ENCODE results near the gene ENTPD8. TPM values are rescaled to one million over a fixed set of nuclear protein-coding genes. Genes with fewer than 3 reads are reported as not detected.
"Not testable (repeated sequence)": the region's sequence is repeated elsewhere in the genome, so short reads cannot be mapped to it uniquely, and the experiment has no call there.

ENTPD8 gene
- total RNA-seq, 8 experiments from 2014 or later: 0.08 to 0.52 (median 0.21) TPM; not detected in 2

DNA sequence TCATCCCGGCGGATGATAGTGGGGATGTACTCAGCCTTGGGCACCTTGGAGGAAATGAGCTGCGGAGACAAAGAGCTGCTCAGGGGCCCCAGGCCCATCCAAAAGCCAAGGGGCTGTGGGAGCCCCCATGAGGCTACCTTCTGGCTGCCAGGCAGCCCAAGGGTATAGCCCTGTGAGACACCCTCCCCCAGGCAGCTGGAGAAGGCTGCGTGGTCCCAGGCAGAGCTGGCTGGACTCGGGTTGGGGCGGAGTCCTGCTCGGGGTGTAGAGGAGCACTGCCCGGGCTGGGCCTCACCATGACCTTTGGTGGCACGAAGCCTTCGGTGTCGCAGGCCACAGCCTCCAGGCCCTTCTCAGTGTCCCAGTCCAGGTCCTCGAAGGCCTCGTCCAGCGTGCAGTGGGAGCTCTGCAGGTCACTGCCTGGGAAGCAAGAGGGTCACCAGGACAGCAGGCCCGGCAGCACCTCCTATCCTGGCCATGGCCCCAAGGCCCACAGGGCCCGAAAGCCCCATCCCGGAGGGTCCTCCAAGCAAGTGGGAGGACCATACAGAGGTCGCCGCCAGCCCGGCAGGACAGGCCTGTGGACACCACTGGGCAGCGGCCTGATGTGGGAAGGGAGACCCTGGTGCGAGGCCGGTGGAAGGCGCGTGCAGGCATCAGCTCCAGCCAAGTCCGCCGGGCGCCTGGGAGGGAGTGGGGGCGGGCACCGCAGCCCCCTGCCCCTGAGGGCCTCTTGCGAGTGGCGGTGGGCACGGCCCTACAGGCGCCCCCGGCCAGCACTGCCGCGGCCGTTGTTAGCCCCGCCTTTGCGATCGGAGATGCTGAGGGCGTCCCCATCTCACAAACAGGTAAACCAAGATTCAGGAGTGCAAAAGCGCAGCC, 11.8 kb upstream of the ENTPD8 start:
- no peak for ATAC-seq (replicated peaks in 6 of 8)
- Histone ChIP-seq H3K4me3 (peak overlapping the region in 3 of 5 donors; percentile 18 to 31 (median 21)), H3K27ac (peak overlapping the region in 1 of 2 donors; percentile 6), H3K4me1 (replicated peaks in 1 of 2) (peaks cover 15 to 21% of the 10 kb centered on the region in 2 donors)
- 93 to 100% (median 100%) methylated on average over 1 to 3 of the region's 43 CpGs; no CpG with 5 or more reads in 7 of the 10 experiments for WGBS, 10 experiments
- in situ Hi-C loops (cut with MboI; ENCODE audit: low pct_unique_long_range_greater_than_20kb in 2 of 9, low sequenced_read_pairs in 9 of 9, unreplicated experiment in 9 of 9): no loop called here

DNA sequence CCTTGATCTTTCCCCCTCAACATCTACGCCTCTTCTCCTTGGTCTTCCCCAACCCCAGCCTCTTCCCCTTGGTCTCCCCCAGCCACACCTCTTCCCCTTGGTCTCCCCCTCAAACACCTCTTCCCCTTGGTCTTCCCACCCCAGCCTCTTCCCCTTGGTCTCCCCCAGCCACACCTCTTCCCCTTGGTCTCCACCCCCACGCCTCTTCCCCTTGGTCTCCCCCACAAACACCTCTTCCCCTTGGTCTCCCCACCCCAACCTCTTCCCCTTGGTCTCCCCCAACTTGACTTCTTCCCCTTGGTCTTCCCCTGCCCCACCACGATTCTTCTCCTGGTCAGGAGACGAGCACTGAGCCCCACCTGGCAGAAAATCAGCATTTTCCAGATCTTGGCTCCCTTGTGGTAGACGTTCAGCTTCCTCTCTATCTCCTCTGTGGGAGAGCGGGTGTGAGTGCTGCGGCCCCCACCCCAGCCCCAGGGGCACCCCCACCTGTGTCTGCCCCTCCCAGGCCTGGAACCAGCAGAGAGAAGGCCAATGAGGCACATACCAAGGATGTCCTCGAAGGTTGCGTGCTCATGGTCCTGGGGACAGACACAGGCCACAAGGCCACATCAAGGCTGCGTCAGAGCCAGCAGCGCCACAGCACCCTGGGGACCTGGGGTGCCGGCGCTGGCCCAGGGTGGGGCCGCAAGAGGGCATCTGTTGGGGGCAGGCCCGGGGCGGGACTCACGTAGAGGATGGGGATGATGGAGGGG, 11.0 kb upstream of the ENTPD8 start:
- no peak for ATAC-seq (replicated peaks in 6 of 8)
- no peak overlapping the region for H3K4me3 ChIP-seq
- H3K27ac ChIP-seq: no peak overlapping the region
- no CpG with 5 or more reads among the region's 17 CpGs for WGBS, 10 experiments
- in situ Hi-C loops (cut with MboI; ENCODE audit: low pct_unique_long_range_greater_than_20kb in 2 of 9, low sequenced_read_pairs in 9 of 9, unreplicated experiment in 9 of 9): no loop called here
- H3K4me1 ChIP-seq (replicated peaks in 1 of 2): peaks cover 12 to 17% of the 10 kb centered on the region in 2 donors

GRCh38 chr9:137451264-137452005, 10.3 kb upstream of the ENTPD8 start:
- H3K4me1 ChIP-seq (replicated peaks in 1 of 2): peaks cover 12 to 17% of the 10 kb centered on the region in 2 donors
- H3K4me3 ChIP-seq; ATAC-seq (replicated peaks in 6 of 8); H3K27ac ChIP-seq; in situ Hi-C loops (cut with MboI; ENCODE audit: low pct_unique_long_range_greater_than_20kb in 2 of 9, low sequenced_read_pairs in 9 of 9, unreplicated experiment in 9 of 9): not testable (repeated sequence)
- no CpG with 5 or more reads among the region's 31 CpGs for WGBS, 10 experiments

DNA sequence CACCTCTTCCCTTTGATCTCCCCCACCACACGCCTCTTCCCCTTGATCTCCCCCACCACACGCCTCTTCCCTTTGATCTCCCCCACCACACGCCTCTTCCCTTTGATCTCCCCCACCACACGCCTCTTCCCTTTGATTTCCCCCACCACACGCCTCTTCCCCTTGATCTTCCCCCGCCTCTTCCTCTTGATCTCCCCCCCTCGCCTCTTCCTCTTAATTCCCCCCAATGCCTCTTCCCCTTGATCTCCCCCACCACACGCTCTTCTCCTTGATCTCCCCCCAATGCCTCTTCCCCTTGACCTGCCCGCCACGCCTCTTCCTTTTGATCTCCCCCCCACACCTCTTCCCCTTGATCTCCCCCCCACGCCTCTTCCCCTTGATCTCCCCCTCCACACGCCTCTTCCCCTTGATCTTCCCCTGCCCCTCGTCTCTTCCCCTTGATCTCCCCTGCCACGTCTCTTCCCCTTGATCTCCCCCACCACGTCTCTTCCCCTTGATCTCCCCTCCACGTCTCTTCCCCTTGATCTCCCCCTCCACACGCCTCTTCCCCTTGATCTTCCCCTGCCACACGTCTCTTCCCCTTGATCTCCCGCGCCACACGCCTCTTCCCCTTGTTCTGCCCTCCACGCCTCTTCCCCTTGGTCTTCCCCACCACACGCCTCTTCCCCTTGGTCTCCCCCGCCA, 9.5 kb upstream of the ENTPD8 start:
- ATAC-seq (replicated peaks in 6 of 8); in situ Hi-C loops (cut with MboI; ENCODE audit: low pct_unique_long_range_greater_than_20kb in 2 of 9, low sequenced_read_pairs in 9 of 9, unreplicated experiment in 9 of 9); H3K4me3 ChIP-seq; H3K27ac ChIP-seq: not testable (repeated sequence)
- H3K4me1 ChIP-seq (replicated peaks in 1 of 2): peaks cover 12 to 17% of the 10 kb centered on the region in 2 donors
- WGBS, 10 experiments: no CpG with 5 or more reads among the region's 24 CpGs

DNA sequence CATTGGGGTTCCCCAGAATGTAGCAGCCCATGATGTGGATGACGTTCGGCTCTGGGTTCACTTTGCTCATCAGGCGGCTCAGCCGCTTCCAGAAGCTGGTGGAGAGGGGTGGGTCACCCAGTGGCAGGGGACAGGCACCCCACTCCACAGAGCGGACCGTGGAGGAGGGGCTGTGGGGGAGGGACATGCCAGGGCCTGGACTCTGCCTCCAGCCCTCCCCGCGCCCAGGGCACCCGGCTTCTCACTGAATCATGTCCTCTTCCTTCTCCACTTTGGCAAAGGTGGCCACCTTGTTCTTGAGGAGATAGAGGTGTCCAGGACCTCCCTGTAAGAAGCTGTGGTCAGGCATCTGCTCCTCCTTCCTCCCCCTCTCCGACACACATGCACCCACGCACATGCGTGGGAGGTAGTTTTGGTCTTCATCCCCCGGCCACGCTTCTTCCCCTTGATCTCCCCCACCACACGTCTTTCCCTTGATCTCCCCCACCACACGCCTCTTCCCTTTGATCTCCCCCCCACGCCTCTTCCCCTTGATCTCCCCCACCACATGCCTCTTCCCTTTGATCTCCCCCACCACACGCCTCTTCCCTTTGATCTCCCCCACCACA, 8.9 kb upstream of the ENTPD8 start:
- 91% methylated on average over 6 of the region's 18 CpGs; no CpG with 5 or more reads in 9 of the 10 experiments for WGBS, 10 experiments
- Histone ChIP-seq H3K27ac (no peak overlapping the region), H3K4me3 (no peak overlapping the region), H3K4me1 (replicated peaks in 1 of 2) (peaks cover 9 to 21% of the 10 kb centered on the region in 2 donors)
- in situ Hi-C loops (cut with MboI; ENCODE audit: low pct_unique_long_range_greater_than_20kb in 2 of 9, low sequenced_read_pairs in 9 of 9, unreplicated experiment in 9 of 9): loop anchor here in 1 of 9 experiments (25.0 kb wide), 1 partner anchor 163 kb away; the partner anchor contains the start of gene TOR4A
- no peak for ATAC-seq (replicated peaks in 6 of 8)

DNA sequence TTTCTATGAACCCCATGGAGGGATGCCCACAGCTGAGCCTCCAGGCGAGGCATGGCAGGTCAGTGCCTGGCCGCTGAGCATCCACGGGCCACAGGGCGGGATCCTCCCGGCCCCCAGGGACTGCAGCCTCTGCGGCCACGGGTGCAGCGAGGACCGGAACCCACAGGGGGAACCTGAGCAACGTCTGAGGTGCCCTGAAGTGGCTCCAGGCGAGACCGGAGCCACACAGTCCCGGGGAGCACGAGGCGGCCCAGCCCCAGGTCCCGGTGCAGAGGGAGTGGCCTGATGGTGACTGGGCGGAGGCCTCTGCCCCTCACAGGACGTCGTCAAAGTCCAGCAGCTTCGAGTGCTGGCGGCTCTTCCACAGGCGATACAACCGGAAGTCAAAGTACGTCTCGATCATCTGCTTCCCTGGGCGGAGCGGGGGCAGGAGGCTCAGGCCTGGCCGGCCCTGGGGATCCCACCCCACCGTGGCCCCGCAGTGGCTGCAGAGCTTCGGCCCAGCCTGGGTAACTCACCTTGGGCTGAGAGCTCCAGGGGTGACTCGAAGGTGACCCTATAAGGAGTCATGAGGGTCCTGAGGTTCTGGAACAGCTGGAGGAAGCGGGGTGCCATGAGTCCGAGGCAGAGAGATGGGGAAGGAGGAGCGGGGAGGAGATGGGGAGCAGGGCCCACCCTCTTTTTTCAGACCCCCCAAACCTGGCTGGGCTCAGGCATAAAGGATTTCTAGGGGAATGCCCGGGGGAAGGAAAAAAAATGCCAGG, 8.1 kb upstream of the ENTPD8 start:
- no peak for ATAC-seq (replicated peaks in 6 of 8)
- no peak overlapping the region for H3K27ac ChIP-seq

GRCh38 chr9:137448602-137448962, 7.4 kb upstream of the ENTPD8 start:
- no peak overlapping the region for H3K4me3 ChIP-seq
- in situ Hi-C loops (cut with MboI; ENCODE audit: low pct_unique_long_range_greater_than_20kb in 2 of 9, low sequenced_read_pairs in 9 of 9, unreplicated experiment in 9 of 9): loop anchor here in 1 of 9 experiments (25.0 kb wide), 1 partner anchor 161 kb away; the partner anchor contains the start of gene TOR4A
- peaks cover 0 to 14% of the 10 kb centered on the region in 2 donors for H3K4me1 ChIP-seq (replicated peaks in 1 of 2)
- WGBS, 10 experiments: no CpG with 5 or more reads among the region's 16 CpGs
- ATAC-seq (replicated peaks in 6 of 8): no peak
- H3K27ac ChIP-seq: no peak overlapping the region

More for the DNA sequence above, 8.1 kb upstream of the ENTPD8 start:
- in situ Hi-C loops (cut with MboI; ENCODE audit: low pct_unique_long_range_greater_than_20kb in 2 of 9, low sequenced_read_pairs in 9 of 9, unreplicated experiment in 9 of 9): loop anchor here in 1 of 9 experiments (25.0 kb wide), 1 partner anchor 162 kb away; the partner anchor contains the start of gene TOR4A
- peaks cover 1 to 15% of the 10 kb centered on the region in 2 donors for H3K4me1 ChIP-seq (replicated peaks in 1 of 2)
- 80 to 95% methylated on average over 1 to 4 of the region's 36 CpGs; no CpG with 5 or more reads in 8 of the 10 experiments for WGBS, 10 experiments
- H3K4me3 ChIP-seq: no peak overlapping the region

- peaks cover 0 to 8% of the 10 kb centered on the region in 2 donors for H3K4me1 ChIP-seq (replicated peaks in 1 of 2)
- 100% methylated on average over 1 of the region's 27 CpGs; no CpG with 5 or more reads in 9 of the 10 experiments for WGBS, 10 experiments
- in situ Hi-C loops (cut with MboI; ENCODE audit: low pct_unique_long_range_greater_than_20kb in 2 of 9, low sequenced_read_pairs in 9 of 9, unreplicated experiment in 9 of 9): loop anchor here in 1 of 9 experiments (25.0 kb wide), 1 partner anchor 161 kb away; the partner anchor contains the start of gene TOR4A
- H3K4me3 ChIP-seq: no peak overlapping the region
- no peak overlapping the region for H3K27ac ChIP-seq
- peak in 4 of 8 experiments; percentile 5 to 34 (median 15) for ATAC-seq (replicated peaks in 6 of 8)
These were observed 6.8 kb upstream of the ENTPD8 start for GRCh38 chr9:137447722-137448601.

DNA sequence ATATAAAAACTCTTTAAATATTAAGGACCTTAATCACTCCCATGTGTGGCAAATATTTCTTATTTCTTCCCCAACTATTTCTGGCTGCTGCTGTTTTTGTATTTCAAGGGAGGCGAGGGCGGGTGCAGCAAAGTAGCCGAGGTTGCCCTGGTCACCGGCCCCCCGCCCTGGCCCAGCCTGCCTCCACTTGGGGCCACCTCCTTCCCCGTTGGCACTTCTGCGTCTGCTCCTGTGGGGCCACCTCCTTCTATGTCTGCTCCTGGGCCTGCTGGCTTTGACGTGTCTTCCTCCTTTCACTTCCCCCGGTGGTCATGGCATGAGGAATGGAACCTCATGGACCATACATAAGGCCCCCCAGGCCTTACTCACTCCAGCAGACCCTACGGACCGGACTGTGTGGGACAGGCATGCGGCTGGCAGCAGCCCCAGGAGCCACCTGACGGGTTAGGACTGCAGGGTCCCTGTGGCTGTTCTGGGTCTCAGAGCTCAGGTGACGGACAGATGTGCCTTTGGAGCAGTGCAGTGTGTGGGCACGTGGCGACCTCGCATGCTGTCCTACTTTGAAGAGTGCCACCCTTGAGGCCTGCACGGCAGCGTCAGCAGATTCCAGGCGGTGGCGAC, 5.8 kb upstream of the ENTPD8 start:
- Histone ChIP-seq H3K4me3 (no peak overlapping the region), H3K4me1 (replicated peaks in 1 of 2) (peaks cover 0 to 8% of the 10 kb centered on the region in 2 donors), H3K27ac (no peak overlapping the region)
- in situ Hi-C loops (cut with MboI; ENCODE audit: low pct_unique_long_range_greater_than_20kb in 2 of 9, low sequenced_read_pairs in 9 of 9, unreplicated experiment in 9 of 9): loop anchor here in 1 of 9 experiments (25.0 kb wide), 1 partner anchor 160 kb away; the partner anchor contains the start of gene TOR4A
- WGBS, 10 experiments: 17 to 100% (median 83%) methylated on average over 1 to 5 of the region's 21 CpGs; no CpG with 5 or more reads in 2 of the 10 experiments
- ATAC-seq (replicated peaks in 6 of 8): peak in 4 of 8 experiments; percentile 8 to 51 (median 28)

GRCh38 chr9:137445930-137446431, 4.8 kb upstream of the ENTPD8 start:
- peaks cover 4 to 8% of the 10 kb centered on the region in 2 donors for H3K4me1 ChIP-seq (replicated peaks in 1 of 2)
- 0 to 100% (median 30%) methylated on average over 1 to 6 of the region's 19 CpGs; no CpG with 5 or more reads in 5 of the 10 experiments for WGBS, 10 experiments
- peak in 2 of 8 experiments; percentile 1 to 6 for ATAC-seq (replicated peaks in 6 of 8)
- no peak overlapping the region for H3K27ac ChIP-seq
- in situ Hi-C loops (cut with MboI; ENCODE audit: low pct_unique_long_range_greater_than_20kb in 2 of 9, low sequenced_read_pairs in 9 of 9, unreplicated experiment in 9 of 9): loop anchor here in 1 of 9 experiments (25.0 kb wide), 1 partner anchor 159 kb away; the partner anchor contains the start of gene TOR4A
- H3K4me3 ChIP-seq: no peak overlapping the region
